WI38 (cell line): ENCODE results near the gene RMND5B.

Experiments
- H3K4me3 ChIP-seq: 2 replicates; pipeline ENCODE4 v1.5.1; 2011; ENCODE audit warnings: low read depth, mild to moderate bottlenecking, control low read depth, low read length
- TF ChIP-seq, protein P1 (sequence below): IDR thresholded peaks from 2 replicates; pipeline ENCODE4 v1.5.1; 2012; ENCODE audit warnings: low read depth, mild to moderate bottlenecking, control low read depth, low read length

RMND5B gene

DNA sequence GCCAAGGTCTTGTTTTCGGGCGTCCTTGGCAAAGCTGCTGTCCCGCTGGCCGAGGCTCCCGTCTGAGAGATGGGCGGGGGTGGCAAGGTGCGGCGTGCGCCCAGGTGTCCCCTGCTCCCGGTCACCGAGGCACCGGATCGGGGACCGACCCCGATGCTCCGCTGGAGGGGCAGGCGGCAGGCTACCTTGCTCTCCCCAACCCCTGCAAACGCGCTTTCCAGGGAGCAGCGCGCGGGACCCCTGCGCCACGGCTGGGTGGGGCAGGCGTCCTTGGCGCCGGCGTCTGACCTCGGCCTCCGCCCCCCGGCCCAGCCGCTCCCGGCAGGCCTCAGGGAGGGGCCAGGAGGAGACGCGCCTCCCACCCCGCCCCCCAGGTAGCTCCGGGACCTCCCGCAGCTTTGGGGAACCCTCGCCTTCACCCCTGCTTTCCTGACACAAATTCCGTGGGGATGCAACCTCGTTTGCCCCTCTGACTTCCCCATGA is 16.9 kb upstream of the RMND5B start:
- TF ChIP-seq, protein P1, sequence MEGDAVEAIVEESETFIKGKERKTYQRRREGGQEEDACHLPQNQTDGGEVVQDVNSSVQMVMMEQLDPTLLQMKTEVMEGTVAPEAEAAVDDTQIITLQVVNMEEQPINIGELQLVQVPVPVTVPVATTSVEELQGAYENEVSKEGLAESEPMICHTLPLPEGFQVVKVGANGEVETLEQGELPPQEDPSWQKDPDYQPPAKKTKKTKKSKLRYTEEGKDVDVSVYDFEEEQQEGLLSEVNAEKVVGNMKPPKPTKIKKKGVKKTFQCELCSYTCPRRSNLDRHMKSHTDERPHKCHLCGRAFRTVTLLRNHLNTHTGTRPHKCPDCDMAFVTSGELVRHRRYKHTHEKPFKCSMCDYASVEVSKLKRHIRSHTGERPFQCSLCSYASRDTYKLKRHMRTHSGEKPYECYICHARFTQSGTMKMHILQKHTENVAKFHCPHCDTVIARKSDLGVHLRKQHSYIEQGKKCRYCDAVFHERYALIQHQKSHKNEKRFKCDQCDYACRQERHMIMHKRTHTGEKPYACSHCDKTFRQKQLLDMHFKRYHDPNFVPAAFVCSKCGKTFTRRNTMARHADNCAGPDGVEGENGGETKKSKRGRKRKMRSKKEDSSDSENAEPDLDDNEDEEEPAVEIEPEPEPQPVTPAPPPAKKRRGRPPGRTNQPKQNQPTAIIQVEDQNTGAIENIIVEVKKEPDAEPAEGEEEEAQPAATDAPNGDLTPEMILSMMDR = no peak
- peak overlapping the region; percentile 34 for H3K4me3 ChIP-seq

DNA sequence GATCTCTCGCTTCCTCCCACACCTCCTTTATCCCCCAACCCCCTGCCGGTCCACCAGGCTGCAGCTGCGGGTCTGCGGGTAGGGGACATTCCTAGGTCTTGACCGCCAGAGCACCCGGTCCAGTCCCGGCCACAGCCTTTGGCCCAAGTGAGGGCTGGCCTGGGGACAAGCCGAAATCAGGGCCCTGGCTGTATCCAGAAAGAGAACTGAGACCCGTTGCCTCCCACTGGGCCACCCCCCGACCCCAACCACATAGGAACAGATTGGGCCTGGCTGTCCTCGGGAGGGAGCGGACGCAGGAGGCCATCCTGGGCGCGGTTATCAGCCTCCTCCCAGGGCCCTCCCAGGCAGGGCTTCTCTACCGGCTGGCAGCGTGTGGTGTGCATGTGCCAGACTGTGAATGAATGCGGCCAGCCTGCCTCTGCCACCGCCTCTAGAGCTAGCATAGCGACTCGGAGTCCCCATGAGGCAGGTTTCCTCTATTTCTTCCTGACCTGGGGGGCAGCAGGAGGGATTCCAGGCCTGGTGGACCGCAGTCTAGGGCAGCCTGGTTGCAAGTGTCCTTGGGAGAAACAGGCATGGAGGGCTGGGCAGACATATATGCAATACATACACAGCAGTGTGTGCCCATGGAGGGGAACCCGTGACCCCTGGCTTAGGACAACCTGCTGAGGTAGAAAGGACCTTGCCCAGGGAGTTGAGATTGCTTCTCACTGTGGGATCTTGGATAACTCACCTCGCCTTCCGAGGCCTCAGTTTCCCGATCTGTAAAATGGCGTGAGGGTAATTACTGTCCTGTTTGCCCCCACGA is 16.3 kb upstream of the RMND5B start:
- H3K4me3 ChIP-seq = no peak overlapping the region
- TF ChIP-seq, protein P1 = no peak

DNA sequence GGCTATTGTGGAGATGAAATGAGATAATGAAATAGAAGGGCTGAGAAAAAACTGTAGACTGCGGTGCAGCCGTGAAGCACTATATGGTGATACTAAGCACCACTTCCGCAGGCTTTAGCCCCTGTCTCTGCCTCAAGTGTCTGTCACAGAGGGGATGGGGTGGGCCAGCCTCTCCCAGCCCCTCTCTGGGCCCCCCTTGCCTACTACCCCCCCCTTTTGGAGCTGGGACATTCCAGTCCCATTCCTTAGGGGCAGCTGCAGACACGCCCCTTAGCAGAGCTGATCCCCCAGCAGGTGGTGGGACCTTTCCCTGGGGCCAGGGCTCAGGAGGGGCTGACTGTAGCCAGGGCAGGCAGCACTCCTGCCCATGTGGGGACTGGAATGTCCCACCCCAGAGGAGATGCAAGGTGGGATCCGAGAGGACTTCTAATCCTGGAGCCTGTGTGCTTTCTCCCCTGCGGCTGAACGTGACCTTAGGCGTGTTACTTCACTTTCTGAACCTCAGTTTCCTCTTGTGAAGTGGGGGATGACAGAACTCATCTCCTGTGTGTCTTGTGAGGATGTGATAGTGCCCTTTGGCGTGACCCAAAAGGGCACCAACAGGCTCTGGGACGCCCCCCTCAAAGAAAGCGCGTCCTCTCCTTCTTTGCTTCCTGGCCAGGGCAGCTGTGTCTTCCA is 15.5 kb upstream of the RMND5B start:
- TF ChIP-seq, protein P1 = no peak
- H3K4me3 ChIP-seq = no peak overlapping the region

DNA sequence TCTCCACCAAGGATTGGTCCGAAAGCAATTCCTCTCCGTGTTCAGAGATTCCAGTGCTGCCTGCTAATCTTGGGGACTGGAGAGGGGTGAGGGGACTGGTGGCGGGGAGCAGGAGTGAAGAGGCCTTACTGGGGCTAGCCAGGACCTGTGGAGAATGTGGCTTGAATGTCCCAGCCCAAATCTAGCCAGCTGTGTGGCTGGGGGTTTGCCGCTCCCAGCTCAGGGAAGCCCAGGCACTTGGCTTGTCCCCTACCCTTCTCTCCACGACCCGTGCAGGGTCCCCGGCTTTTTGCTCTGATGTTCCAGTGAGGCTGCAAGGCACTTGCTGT is 15.0 kb upstream of the RMND5B start:
- TF ChIP-seq, protein P1 = no peak
- H3K4me3 ChIP-seq = no peak overlapping the region

DNA sequence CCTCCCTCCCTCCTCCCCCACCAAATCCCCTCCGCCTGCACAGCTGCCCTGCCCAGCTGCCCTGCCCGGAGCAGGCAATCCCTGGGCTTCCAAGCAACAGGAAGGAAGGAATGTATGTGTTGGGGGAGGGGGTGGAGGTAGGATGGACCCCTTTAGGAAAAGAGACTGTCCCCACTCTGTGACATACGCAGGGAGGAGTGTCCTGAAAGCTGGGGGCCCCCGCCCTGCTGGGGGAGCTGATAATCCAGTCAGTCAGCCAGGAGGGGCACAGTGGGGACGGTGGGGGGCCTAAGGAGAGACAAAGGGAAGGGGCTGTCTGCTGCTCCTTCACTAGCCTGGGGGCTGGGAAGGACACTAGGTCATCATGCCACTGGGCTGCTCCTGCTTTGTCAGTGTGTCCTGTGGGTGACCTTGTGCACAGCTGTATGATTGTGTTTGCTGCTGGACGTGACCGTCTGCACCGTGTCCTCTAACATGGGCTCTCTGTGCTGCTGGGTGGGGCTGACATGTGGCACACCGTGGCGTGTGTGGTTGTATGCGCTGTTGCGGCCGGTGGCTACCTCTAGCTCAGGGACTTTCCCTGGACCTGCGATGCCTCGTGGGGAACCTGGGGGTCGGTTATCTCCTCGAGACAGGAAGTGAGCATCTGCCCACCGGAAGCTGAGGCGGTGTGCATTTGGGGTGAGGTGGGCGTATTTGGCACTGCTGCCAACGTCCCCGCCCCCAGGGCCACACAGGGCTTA is 14.5 kb upstream of the RMND5B start:
- TF ChIP-seq, protein P1 = no peak

DNA sequence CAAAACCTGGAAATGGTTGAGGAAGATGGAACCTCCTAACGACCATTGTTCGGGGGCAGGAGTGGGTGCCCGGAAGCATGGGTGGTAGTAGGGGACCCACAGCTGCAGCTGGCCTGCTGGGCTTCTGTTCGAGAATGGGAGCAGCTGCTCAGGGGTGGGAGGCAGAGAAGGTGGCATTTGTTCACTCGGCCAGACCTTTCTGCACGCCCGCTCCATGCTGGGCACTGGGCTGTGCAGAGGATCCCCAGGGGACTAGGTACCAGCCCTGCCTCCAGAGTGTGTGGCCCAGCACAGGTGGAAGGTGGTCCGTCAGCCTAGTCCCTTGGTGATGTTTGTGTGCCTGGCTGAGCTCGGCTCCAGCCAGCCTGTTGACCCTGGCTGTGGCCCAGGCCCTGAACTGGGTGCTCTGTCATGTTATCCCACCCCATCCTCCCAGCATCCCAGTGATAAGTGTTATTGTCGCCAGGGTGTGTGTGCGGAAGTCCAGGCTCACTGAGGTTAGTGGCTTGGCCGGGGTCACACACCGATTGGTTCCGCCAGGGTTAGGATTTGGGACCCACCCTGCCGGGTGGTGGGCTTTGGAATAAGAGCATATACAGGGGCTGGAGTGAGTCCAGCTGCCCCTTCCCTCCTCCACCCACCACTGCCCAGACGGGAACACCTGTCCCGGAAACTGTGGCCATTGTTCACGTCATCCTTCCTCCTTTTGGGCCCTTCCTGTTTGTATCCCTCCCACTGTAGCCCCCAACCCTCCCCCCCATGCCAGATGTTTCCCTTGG is 12.7 kb upstream of the RMND5B start:
- TF ChIP-seq, protein P1 = no peak
- H3K4me3 ChIP-seq = no peak overlapping the region

More for the DNA sequence above, 14.5 kb upstream of the RMND5B start:
- no peak overlapping the region for H3K4me3 ChIP-seq
